Lung microvascular endothelial cell (primary cell): Measurements from ENCODE around the gene FAM89B. TPM values are rescaled to one million over a fixed set of nuclear protein-coding genes. Genes with fewer than 3 reads are reported as not detected.

ENCODE experiments used
- DNase-seq, 2 donors: peaks; one replicate each; pipeline versions ENCODE4 v3.0.0 to v3.0.0-alpha.2; 2010; ENCODE audit warnings: low read depth in 2 of 2
- total RNA-seq: library from RNA; depleted of rRNA; stranded (reverse); fragments of >200 nt; gene quantifications from 2 replicates; pipeline ENCODE4 v1.2.1, GENCODE V29; 2014

FAM89B gene
- total RNA-seq, 1 donor from 2014 or later: 23.2 TPM

- DNase-seq: no peak
These were observed 33.2 kb upstream of the FAM89B start for GRCh38 chr11:65538915-65539743.

DNA sequence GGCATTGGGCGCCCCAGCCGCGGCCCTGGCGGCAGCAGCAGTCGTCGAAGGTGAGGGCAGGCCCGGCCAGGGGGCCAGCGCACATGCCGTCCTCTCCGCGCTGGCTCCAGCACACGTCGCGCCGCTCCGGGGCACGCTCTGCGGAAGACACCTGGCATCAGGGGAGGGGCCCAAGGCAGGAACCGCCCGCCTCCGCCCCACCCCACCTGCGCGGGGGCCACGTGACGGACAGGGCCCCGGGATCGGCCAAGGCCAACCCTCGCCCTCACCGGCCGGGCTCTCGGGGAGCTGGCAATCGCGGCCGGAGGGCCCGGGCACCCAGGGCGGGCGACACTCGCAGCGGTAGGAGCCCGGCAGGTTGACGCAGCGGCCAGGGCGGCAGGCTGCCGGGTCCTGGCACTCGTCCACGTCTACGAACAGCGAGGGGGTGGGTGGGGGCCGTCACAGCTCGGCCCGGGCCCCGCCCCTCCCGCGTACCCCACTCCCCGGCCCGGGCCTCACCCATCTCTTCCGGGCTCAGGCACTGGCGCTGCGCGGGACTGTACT is 32.5 kb upstream of the FAM89B start:
- DNase-seq: no peak

- peak; percentile 91 to 93 for DNase-seq
These were observed 31.8 kb upstream of the FAM89B start for GRCh38 chr11:65540290-65541092.

DNA sequence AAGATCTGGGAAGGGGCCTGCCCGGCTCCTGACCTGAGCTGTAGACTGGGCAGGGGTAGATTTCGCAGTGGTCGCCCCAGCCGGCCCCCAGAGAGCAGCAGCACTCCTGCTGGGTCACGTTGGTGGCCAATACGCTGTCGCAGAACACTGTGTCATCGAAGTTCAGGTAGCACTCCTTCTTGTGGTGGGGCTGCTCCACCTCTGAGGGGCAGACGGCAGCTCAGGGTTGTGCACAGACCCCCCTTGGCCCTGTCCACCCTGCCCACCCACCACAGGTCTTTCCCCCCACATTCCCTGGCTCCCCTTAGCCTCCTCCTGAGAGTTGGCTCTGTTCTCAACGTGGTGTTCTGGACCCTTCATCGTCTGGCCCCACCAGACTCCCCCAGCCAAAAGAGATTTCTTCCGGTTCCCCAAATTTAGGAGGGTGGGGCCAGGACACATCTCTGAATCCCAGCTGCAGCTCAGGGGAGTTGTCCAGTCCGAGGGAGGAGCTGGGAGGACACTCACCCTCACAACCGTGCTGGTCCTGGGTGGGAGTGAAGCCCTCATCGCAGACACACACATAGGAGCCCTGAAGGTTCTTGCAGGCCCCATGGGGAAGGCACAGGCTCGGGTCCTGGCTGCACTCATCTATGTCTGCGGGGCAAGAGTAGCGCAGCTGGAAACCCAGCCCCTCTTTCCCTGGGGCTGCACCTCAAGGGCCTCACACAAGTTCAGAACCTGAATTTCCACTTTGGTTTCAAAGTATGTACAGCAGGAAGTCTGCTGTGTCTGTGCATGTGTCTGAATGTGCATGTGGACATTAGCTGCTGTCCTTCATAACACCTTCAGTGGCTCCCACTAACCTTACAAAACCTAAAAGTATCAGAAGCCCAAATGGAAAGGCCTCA is 31.0 kb upstream of the FAM89B start:
- DNase-seq: no peak

- no peak for DNase-seq
These were observed 29.5 kb upstream of the FAM89B start for GRCh38 chr11:65542738-65543390.

DNA sequence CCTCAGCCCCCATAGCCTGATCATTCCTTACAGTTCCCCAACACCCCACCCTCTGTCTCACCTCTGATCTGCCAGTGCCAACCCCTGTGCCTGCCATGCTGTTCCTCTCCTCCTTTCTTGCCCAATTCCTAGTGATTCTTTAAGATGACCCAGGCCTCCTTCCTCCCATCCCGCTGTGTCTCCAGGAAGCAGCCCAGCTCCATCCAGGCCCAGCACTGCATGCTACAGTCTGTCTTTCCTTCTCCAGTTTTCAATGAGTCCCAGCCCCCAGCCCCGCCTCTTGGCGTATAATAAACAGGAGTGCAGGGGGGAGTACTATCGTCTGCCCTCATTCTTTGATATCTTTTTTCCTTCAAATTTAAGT is 26.5 kb upstream of the FAM89B start:
- no peak for DNase-seq

- DNase-seq: peak; percentile 44 to 84
These were observed 25.9 kb upstream of the FAM89B start for GRCh38 chr11:65546217-65546958.

GRCh38 chr11:65547446-65548125 is 24.8 kb upstream of the FAM89B start:
- no peak for DNase-seq

DNA sequence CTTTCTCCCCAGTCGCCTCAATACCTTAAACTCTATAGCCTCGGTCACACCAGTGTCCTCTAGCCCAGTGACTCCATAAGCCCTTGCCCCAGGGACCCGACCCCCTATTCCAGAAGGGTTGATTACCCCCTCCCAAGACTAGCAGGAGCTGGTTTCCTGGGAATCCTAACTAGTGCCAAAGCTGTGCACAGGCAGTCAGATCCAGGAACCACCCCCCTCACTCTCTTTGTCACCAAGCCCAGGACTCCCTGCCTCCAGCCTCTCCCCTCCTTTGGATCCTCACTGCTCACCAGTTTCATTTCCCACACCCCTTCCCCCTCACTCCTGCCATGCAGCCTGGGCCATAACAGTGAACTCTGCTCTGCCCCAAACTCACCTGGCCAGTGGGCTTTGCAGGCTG is 23.9 kb upstream of the FAM89B start:
- no peak for DNase-seq

- DNase-seq: no peak
These were observed 23.2 kb upstream of the FAM89B start for GRCh38 chr11:65549096-65549495.

- peak; percentile 47 to 63 for DNase-seq
These were observed 20.6 kb upstream of the FAM89B start for GRCh38 chr11:65551572-65552387.

DNA sequence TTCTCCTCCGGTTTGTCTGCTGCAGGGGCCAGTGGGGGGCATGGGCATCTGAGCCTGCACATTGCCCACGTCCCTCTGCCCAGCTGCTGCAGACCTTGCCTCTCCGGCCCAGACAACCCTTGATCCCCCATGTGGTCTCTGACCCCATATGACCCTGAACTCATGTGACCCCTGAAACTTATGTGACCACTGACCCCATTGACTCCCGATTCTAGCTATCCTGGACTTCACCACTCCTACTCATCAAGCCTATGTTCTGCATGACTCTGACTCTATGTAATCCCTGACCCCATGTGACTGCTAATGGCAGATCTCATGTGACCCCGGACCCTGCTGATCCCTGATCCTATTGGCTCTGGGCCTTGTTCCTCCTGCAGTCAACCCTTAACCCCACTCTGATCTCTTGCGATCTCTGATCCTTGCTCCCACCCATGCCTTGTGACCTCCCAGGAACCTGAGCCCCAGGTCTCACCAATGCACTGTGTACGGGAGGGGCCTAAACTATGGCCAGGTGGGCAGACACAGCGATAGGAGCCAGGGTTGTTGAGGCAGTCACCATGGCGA is 19.9 kb upstream of the FAM89B start:
- DNase-seq: no peak

DNA sequence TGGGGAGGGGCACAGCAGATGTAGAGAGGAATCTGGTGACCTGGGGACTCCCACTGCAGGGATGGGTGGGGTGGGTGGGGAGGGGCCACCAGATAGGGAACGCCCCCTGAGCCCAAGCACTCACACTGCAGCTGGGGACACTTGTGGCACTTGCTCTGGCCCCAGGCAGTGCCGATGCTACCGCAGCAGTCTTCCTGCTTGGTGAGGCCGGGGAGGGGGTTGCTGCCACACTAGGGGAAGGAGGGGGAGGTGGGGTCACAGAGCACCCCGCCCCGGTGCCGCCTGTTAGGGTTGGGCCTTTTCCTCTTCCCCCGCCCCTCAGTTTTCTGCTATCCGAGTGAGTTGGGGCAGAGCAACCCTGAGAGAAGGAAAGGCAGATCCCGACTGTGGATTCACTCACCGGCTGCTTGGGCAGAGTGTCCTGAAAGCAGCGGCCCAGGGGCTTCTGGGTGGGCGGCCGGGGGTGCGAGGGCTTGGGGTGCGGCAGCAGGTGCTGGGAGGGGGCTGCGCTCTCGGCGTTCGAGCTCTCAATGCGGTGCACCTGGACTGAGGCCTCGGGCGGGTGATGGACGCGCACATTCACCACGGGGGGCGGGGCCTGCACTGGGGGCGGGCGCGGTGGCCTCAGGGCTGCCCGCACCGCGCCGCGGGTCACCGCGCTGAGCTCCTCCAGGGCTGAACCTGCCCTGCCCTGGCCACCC is 18.9 kb upstream of the FAM89B start:
- no peak for DNase-seq

DNA sequence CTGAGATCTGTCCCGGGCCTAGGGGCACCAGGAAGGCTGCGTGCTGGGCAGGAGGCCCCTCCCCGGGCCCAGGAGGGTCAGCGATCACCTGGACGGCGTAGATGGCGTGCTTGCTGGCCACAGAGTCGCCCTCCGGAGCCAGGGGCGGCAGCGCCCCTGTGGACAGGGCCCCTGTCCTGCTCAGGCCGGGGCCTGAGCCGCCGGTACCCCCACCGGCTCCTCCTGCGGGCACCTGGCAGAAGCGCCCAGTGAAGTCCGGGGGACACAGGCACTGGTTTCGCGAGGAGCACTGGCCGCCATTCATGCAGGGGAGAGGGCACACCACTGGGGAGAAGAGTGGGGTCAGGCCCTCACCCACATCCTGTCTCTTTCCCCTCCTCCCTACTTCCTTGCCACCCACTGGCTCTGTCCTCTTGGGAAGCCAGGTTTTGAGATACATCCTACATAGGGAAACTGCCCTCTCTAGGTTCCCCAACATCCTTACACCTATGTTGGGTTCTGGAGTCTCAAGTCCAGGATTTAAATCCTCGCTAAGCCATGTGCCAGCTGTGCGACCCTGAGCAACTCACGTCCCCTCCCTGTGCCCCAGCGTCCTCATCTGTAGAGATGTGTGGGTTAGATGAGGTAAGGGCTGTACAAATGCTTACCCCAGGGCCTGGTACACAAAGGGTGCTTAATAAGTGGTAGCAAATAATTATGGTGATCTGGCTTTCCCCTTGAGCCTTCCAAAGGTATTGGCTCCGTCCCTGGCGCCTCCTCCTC is 18.1 kb upstream of the FAM89B start:
- no peak for DNase-seq

DNA sequence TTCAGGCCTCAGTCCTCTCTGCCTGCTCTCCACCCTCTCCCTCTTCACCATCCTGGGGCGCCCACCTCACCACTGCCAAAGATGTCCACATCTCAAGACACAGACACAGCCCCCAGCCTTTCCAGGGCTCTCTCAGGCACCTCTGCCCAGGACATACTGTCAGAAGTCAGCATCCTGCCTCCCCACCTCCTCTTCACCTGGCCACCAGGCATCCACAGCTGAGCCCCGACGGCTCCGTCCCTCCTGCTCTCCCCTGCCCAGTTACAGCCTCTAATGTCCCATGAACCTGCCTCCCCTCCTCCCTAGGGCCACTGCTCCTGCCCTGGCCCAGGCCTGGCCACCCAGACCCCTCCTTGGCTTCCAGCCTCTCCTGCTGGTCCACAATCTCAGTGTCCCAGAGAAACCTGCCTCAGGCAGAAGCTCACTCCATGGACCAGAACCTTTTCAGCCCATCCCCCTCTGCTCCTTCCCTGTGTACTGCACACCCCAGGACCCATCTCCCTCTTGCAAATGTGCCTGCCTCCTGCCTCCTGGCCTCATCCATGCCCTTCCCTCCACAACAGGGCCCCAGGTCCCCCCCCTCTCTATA is 17.4 kb upstream of the FAM89B start:
- DNase-seq: no peak

- peak; percentile 57 to 77 for DNase-seq
These were observed 16.6 kb upstream of the FAM89B start for GRCh38 chr11:65555693-65556231.
